Embryonic facial prominence (tissue), 1 donor: ENCODE results near the gene USP30.

Experiments
- DNase-seq: peaks from one replicate; pipeline ENCODE4 v3.0.0-alpha.2; 2016; ENCODE audit errors: extremely low spot score

The USP30 gene

GRCh38 chr12:109097435-109098182 lies 45.2 kb downstream of the USP30 start, which contains the start of gene UNG:
UNG (plus strand) TSS chr12:109097597; CDS start chr12:109097680, 83 bp downstream.
- DNase-seq = peak; percentile 88

GRCh38 chr12:109098183-109098604 lies 45.8 kb downstream of the USP30 start:
- no peak for DNase-seq

- no peak for DNase-seq
These were observed 46.3 kb downstream of the USP30 start for GRCh38 chr12:109098651-109099050.

GRCh38 chr12:109099431-109100020 lies 47.1 kb downstream of the USP30 start:
- no peak for DNase-seq

- DNase-seq = no peak
These were observed 48.4 kb downstream of the USP30 start for GRCh38 chr12:109100741-109101140.

- DNase-seq = no peak
These were observed 50.1 kb downstream of the USP30 start for GRCh38 chr12:109102491-109102890.

GRCh38 chr12:109105176-109105575 lies 52.8 kb downstream of the USP30 start:
- no peak for DNase-seq

- DNase-seq = no peak
These were observed 57.5 kb downstream of the USP30 start for GRCh38 chr12:109109746-109110350.

GRCh38 chr12:109110988-109111495 lies 58.7 kb downstream of the USP30 start:
- DNase-seq = peak; percentile 80

- no peak for DNase-seq
These were observed 60.5 kb downstream of the USP30 start for GRCh38 chr12:109112720-109113465.

- no peak for DNase-seq
These were observed 61.4 kb downstream of the USP30 start for GRCh38 chr12:109113661-109114321.

GRCh38 chr12:109114644-109115043 lies 62.3 kb downstream of the USP30 start:
- DNase-seq = no peak

- DNase-seq = no peak
These were observed 63.0 kb downstream of the USP30 start for GRCh38 chr12:109115404-109115757.

GRCh38 chr12:109115758-109116610 lies 63.6 kb downstream of the USP30 start, which contains the start of gene ACACB:
ACACB (plus strand) TSS chr12:109116587; CDS start chr12:109139406, 22,819 bp downstream.
- DNase-seq = no peak

- DNase-seq = no peak
These were observed 64.2 kb downstream of the USP30 start for GRCh38 chr12:109116611-109116949.

GRCh38 chr12:109120095-109120494 lies 67.7 kb downstream of the USP30 start:
- no peak for DNase-seq

- no peak for DNase-seq
These were observed 68.2 kb downstream of the USP30 start for GRCh38 chr12:109120557-109120956.

GRCh38 chr12:109121346-109121880 lies 69.0 kb downstream of the USP30 start:
- DNase-seq = no peak

GRCh38 chr12:109124878-109125648 lies 72.7 kb downstream of the USP30 start:
- DNase-seq = no peak

- DNase-seq = no peak
These were observed 73.4 kb downstream of the USP30 start for GRCh38 chr12:109125791-109126190.
